Left kidney (tissue), 2 donors: Measurements from ENCODE around the gene VSIG10L2. TPM values are rescaled to one million over a fixed set of nuclear protein-coding genes. Genes with fewer than 3 reads are reported as not detected.

ENCODE experiments used
- DNase-seq: peaks from one replicate; pipeline ENCODE4 v3.0.0-alpha.2; 2013
- polyA plus RNA-seq: library from polyadenylated mRNA; unstranded; fragments of 120-200 nt; gene quantifications from one replicate; pipeline ENCODE4 v1.2.1, GENCODE V29; 2013; ENCODE audit not compliant: insufficient read length

The VSIG10L2 gene
- polyA plus RNA-seq, 1 donor, result not detected

GRCh38 chr11:125929445-125930075, 16.3 kb upstream of the VSIG10L2 start:
- DNase-seq, result no peak

- no peak for DNase-seq
Measured at GRCh38 chr11:125930076-125930450, 15.8 kb upstream of the VSIG10L2 start.

- DNase-seq, result no peak
Measured at GRCh38 chr11:125931116-125931515, 14.7 kb upstream of the VSIG10L2 start.

GRCh38 chr11:125931668-125932067, 14.2 kb upstream of the VSIG10L2 start:
- DNase-seq, result no peak

GRCh38 chr11:125932301-125932700, 13.5 kb upstream of the VSIG10L2 start:
- no peak for DNase-seq

GRCh38 chr11:125933030-125933813, 12.6 kb upstream of the VSIG10L2 start:
- DNase-seq, result no peak

- DNase-seq, result no peak
Measured at GRCh38 chr11:125934473-125934872, 11.4 kb upstream of the VSIG10L2 start.

GRCh38 chr11:125935056-125935455, 10.8 kb upstream of the VSIG10L2 start:
- no peak for DNase-seq

- no peak for DNase-seq
Measured at GRCh38 chr11:125935618-125936199, 10.1 kb upstream of the VSIG10L2 start.

- DNase-seq, result no peak
Measured at GRCh38 chr11:125938418-125938817, 7.4 kb upstream of the VSIG10L2 start.

GRCh38 chr11:125939081-125939521, 6.7 kb upstream of the VSIG10L2 start:
- no peak for DNase-seq

GRCh38 chr11:125940145-125940544, 5.7 kb upstream of the VSIG10L2 start:
- no peak for DNase-seq

- no peak for DNase-seq
Measured at GRCh38 chr11:125941267-125941618, 4.6 kb upstream of the VSIG10L2 start.

- DNase-seq, result peak; percentile 49
Measured at GRCh38 chr11:125941619-125942611, 3.9 kb upstream of the VSIG10L2 start.

- no peak for DNase-seq
Measured at GRCh38 chr11:125942771-125943428, 2.9 kb upstream of the VSIG10L2 start.

GRCh38 chr11:125943661-125944349, 2.0 kb upstream of the VSIG10L2 start:
- no peak for DNase-seq

- no peak for DNase-seq
Measured at GRCh38 chr11:125944350-125945010, 1.4 kb upstream of the VSIG10L2 start.

GRCh38 chr11:125945011-125945796, 640 bp upstream of the VSIG10L2 start:
- DNase-seq, result no peak

- DNase-seq, result no peak
Measured at GRCh38 chr11:125946712-125947418, 1.0 kb downstream of the VSIG10L2 start.
